ENCODE data around the gene CD7. TPM values are rescaled to one million over a fixed set of nuclear protein-coding genes. Genes with fewer than 3 reads are reported as not detected.

Gene CD7
- polyA plus RNA-seq, 1 of the 3 experiments (the other 2 are of a cell fraction) = 0.07 TPM

DNA sequence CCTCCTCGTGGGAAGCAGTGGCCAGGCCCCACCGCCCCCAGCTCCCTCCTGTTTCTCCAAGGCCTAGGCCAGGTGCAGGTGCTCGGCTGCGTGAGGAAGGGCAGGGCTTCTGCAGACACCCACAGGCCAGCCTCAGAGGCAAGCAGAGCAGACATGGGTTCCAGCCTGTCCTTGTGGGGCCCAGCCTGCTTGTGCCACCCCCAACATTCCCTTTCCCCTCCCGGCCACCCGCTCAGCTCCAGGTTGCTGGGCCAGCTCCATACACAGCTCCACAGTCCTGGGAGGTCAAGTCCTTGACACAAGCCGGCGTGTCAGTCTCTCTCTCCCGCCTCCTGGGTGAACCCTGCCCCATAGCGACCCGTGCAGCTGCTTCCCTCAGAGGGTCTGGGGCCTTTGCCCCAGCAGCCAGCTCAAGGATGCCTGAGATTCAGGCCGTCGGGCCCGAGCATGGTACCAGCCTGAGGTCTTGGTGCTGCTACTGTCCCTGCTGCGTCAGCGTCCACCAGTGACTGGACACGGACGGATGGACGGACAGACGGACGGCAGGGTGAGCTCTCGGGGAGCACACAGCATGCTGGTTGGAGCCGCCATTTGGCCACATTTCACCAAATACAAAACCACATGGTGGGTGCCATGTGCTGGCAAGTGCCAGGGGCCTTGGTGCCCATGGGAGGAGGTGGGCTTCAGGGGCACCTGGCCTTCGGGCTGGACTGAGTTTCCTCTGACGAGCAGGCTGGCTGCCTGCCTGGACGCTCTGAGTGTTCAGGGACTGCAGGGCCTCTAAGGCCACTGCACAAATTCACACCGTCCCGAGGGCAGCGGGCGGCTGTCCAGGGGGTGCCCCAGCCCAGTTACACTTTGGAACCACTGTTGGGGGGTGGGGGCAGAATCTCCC, 8.1 kb upstream of the CD7 start:
- Histone ChIP-seq H2AFZ (ENCODE audit: low read depth) (no peak overlapping the region), H3K36me3 (replicated peaks in 1 of 2; ENCODE audit: control insufficient read depth in 1 of 2, insufficient read depth in 2 of 2, low read length in 1 of 2) (no peaks in the 10 kb centered on the region), H3K9me3 (no peaks in the 10 kb centered on the region), H3K27me3 (ENCODE audit: insufficient read depth) (peaks cover 15% of the 10 kb centered on the region; the same call in 1 of the 2 replicates), H3F3A (replicated peaks; ENCODE audit: insufficient read depth) (no peaks in the 10 kb centered on the region), H3K9me2 (no peaks in the 10 kb centered on the region), H3K4me1 (ENCODE audit: control insufficient read depth in 1 of 2, insufficient read depth in 2 of 2, low read depth in 1 of 2, low read length in 1 of 2) (peaks cover 12 to 23% of the 10 kb centered on the region in 2 experiments; a peak in 3 of 4 replicates), H4K20me1 (ENCODE audit: insufficient read depth) (no peaks in the 10 kb centered on the region), H3K4me2 (no peak overlapping the region), H3K79me2 (ENCODE audit: insufficient read depth) (no peaks in the 10 kb centered on the region), H3K4me3 (ENCODE audit: low read depth in 2 of 2, low read length in 1 of 2) (no peak overlapping the region), H3K9ac (no peak overlapping the region), H3K27ac (ENCODE audit: low read depth in 2 of 2, low read length in 1 of 2) (no peak overlapping the region)
- CTCF ChIA-PET = interaction anchor here (0.8 to 9.9 kb wide), 6 partner anchors 8 to 89 kb away, joined by 3 to 184 read pairs (median 4); partner anchors contain the start of gene SECTM1
- DNase-seq = no peak
- 87% methylated on average over 27 of the region's 30 CpGs for WGBS (ENCODE audit: low lambda C conversion rate)
- TF ChIP-seq NFIC (IDR thresholded peaks at IDR 0.05; ENCODE audit: borderline replicate concordance) (no peak), CHD2 (IDR thresholded peaks at IDR 0.05; ENCODE audit: low read length, partially characterized antibody) (no peak), RCOR1 (IDR thresholded peaks at IDR 0.05; ENCODE audit: low read length) (no peak), TCF12 (IDR thresholded peaks at IDR 0.05) (no peak), POLR2AphosphoS5 (IDR thresholded peaks at IDR 0.05; ENCODE audit: low read depth, low read length) (no peak), MXI1 (IDR thresholded peaks at IDR 0.05; ENCODE audit: low read depth, low read length) (no peak), NRF1 (IDR thresholded peaks at IDR 0.05; ENCODE audit: low read depth, low read length) (no peak), TAF1 (IDR thresholded peaks at IDR 0.05; ENCODE audit: borderline replicate concordance, low read depth, low read length) (no peak), FOSL2 (IDR thresholded peaks at IDR 0.05; ENCODE audit: borderline replicate concordance, low read depth) (no peak), MEF2A (IDR thresholded peaks at IDR 0.05; ENCODE audit: borderline replicate concordance, low read depth) (no peak), YY1 (IDR thresholded peaks at IDR 0.05; ENCODE audit: low read depth) (no peak), RAD21 (IDR thresholded peaks at IDR 0.05; ENCODE audit: low read length) (no peak)
- TF ChIP-seq, protein P1, sequence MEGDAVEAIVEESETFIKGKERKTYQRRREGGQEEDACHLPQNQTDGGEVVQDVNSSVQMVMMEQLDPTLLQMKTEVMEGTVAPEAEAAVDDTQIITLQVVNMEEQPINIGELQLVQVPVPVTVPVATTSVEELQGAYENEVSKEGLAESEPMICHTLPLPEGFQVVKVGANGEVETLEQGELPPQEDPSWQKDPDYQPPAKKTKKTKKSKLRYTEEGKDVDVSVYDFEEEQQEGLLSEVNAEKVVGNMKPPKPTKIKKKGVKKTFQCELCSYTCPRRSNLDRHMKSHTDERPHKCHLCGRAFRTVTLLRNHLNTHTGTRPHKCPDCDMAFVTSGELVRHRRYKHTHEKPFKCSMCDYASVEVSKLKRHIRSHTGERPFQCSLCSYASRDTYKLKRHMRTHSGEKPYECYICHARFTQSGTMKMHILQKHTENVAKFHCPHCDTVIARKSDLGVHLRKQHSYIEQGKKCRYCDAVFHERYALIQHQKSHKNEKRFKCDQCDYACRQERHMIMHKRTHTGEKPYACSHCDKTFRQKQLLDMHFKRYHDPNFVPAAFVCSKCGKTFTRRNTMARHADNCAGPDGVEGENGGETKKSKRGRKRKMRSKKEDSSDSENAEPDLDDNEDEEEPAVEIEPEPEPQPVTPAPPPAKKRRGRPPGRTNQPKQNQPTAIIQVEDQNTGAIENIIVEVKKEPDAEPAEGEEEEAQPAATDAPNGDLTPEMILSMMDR (IDR thresholded peaks at IDR 0.05) = no peak
- TF ChIP-seq, protein P2, sequence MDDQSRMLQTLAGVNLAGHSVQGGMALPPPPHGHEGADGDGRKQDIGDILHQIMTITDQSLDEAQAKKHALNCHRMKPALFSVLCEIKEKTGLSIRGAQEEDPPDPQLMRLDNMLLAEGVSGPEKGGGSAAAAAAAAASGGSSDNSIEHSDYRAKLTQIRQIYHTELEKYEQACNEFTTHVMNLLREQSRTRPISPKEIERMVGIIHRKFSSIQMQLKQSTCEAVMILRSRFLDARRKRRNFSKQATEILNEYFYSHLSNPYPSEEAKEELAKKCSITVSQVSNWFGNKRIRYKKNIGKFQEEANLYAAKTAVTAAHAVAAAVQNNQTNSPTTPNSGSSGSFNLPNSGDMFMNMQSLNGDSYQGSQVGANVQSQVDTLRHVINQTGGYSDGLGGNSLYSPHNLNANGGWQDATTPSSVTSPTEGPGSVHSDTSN (IDR thresholded peaks at IDR 0.05) = no peak
- TF ChIP-seq, protein P3, sequence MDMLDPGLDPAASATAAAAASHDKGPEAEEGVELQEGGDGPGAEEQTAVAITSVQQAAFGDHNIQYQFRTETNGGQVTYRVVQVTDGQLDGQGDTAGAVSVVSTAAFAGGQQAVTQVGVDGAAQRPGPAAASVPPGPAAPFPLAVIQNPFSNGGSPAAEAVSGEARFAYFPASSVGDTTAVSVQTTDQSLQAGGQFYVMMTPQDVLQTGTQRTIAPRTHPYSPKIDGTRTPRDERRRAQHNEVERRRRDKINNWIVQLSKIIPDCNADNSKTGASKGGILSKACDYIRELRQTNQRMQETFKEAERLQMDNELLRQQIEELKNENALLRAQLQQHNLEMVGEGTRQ (IDR thresholded peaks at IDR 0.05; ENCODE audit: borderline replicate concordance, low read depth, low read length) = no peak
- POLR2A ChIA-PET = no interaction called here

Measured in SK-N-SH (cell line).